NCI-H526 (cell line): ENCODE results near the gene ORM1.
"Not testable (repeated sequence)": the region's sequence is repeated elsewhere in the genome, so short reads cannot be mapped to it uniquely, and the experiment has no call there.

Experiments
- DNase-seq, 2 experiments: peaks; one replicate each; lab custom pipeline; 2025; lab: John Stamatoyannopoulos, UW

ORM1 gene

DNA sequence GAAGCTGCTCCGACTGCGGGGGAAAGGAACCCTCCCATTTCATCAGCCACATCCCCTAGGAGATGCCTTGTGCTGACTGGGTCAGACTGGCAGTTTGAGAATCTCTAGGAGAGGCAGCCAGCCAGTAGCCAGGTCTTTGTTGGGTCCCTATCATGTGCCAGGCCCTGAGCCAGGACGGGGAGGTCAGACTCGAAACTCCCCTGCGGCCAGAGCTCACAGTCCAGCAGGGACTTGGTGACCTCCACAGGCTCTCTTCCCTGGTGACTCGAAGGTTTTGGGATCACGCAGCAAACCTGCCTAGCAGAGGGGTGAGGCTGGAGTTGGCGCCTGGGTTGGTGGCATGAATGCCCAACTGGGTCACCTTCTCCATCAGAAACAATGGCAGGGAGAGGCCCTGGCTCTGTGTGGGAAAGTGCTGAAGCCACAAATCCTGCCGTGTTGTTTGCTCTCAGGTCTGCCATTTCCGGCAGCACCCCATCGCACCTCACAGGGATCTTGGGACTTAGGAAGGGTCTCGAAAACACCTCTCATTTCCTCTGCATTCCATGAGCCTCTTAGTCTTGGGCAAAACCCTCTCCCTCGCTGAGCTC, 14.4 kb upstream of the ORM1 start:
- DNase-seq: no peak

DNA sequence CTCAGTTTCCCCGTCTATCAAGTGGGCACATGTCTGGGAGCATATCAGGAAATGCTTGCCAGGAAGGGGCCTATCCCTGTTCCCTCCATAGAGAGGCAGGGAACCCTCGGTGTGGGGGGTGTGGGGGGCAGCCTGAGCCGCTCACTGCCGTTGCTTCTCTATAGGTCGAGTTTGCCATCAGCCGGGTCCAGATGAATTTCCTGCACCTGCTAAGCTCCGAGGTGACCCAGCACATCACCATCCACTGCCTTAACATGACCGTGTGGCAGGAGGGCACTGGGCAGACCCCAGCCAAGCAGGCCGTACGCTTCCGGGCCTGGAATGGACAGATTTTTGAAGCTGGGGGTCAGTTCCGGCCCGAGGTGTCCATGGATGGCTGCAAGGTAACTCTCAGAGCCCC, 13.8 kb upstream of the ORM1 start:
- DNase-seq: no peak

DNA sequence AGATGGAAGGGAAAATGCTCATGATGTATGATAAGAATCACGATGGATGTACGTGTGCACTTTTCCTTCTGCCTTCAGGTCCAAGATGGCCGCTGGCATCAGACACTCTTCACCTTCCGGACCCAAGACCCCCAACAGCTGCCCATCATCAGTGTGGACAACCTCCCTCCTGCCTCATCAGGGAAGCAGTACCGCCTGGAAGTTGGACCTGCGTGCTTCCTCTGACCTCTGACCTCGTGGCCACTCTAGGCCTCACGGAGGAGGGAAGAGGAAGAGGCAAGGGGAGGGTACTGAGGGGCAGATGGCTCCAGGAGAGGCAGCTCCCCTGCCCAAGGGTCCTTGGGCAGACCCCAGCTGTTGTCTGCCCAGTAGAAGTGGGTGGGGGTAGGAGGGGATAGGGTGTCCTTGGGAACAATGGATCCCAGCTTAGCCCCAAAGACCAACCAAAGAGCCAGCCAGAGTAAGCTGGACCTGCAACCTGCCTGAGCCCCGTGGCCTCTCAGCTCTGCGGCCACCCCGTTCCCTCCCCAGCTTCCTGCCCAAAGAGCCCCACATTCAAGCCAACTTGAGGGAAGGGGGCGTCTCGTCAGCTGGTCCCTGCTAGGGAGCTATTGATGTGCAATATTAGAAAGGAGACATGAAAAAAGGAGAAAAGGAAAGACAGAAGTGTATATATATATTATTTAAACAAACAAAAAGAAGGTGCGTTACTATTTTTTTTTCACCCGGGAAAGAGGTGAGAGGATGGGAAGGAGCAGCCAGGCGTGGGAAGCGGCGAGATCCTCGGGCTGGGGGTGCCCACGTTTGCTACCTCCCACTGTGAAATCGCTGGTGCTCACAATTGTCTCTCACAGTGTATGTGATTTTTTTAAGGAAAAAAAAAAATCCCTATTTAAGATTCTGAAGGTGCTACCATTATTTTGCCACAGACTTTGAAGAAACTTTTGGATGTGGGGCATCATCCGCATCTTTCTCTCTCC, 12.1 kb upstream of the ORM1 start:
- DNase-seq: no peak

GRCh38 chr9:114311571-114312512, 11.1 kb upstream of the ORM1 start:
- no peak for DNase-seq

DNA sequence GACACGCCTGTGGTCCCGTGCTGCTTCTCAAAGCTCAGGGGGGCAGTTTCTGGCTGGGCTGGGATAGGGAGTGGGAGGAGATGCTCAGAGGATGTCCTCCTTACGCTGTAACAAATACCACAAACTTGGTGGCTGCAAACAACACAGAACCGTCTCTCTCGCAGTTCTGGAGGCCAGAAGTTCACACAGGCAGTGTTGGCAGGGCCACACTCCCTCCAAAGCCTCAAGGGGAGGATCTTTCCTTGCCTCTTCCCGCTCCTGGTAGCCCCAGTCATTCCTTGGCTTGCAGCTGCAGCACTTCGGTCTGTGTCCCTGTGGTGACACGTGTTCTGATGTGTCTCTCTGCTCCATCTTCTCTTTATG, 10.4 kb upstream of the ORM1 start:
- no peak for DNase-seq

GRCh38 chr9:114313186-114313585, 9.7 kb upstream of the ORM1 start:
- DNase-seq: no peak

- no peak for DNase-seq
Measured at GRCh38 chr9:114314256-114314867, 8.5 kb upstream of the ORM1 start.

GRCh38 chr9:114314881-114315722, 7.8 kb upstream of the ORM1 start:
- DNase-seq: no peak

GRCh38 chr9:114315723-114316363, 7.1 kb upstream of the ORM1 start:
- no peak for DNase-seq

- DNase-seq: no peak
Measured at GRCh38 chr9:114316605-114317230, 6.2 kb upstream of the ORM1 start.

DNA sequence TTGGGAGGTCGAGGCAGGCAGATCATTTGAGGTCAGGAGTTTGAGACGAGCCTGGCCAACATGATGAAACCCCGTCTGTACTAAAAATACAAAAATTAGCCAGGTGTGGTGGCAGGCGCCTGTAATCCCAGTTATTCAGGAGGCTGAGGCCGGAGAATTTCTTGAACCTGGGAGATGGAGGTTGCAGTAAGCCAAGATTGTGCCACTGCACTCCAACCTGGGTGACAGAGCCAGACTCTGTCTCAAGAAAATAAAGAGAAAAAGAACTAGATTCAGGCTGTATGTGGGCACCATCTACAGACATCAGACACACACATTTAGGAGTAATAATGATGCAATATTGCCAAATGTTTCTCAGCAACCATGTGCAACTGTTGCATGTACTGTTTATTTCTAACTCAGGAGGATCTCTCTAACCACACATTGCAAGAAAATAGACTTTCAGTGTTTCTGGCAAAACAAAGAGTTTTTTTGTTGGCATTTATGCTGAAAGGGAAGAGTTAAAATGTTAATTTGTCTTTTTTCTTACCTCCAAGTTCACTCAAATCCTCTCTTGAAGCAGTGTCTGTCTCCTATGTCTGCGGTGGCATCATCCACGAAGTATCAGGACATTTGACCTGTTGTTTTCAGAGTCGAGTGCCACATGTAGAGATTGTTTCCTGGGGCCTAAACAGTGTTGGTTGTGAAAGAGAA, 5.1 kb upstream of the ORM1 start:
- DNase-seq: no peak

DNA sequence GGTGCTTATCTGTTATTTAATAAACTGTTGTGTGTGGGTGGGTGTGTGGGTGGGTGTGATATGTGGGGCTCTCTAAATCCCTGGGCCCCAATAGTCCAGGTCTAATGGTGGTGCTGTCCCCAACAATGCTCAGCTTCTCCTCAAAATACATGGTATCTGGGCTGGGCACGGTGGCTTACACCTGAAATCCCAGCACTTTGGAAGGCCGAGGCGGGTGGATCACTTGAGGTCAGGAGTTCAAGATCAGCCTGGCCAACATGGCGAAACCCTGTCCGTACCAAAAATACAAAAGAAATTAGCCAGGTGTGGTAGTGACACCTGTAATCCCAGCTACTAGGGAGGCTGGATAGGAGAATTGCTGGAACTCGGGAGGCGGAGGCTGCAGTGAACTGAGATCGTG, 4.5 kb upstream of the ORM1 start:
- no peak for DNase-seq

- DNase-seq: peak in 1 of 2 experiments; percentile 27
Measured at GRCh38 chr9:114319147-114319546, 3.8 kb upstream of the ORM1 start.

DNA sequence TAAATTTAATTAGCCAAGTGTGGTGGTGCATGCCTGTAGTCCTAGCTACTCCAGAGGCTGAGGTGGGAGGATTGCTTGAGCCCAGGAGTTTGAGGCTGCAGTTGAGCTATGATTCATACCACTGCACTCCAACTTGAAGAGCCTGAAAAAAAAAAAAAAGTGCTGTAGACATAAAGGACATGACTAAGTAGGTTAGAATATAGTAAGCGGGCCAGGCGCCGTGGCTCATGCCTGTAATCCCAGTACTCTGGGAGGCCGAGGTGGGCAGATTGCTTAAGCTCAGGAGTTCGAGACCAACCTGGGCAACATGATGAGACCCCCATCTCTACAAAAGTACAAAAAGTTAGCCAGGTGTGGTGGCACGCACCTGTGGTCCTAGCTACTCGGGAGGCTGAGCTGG, 2.2 kb upstream of the ORM1 start:
- DNase-seq: not testable (repeated sequence)

GRCh38 chr9:114321759-114322158, 1.1 kb upstream of the ORM1 start:
- no peak for DNase-seq

GRCh38 chr9:114322160-114322818, 609 bp upstream of the ORM1 start:
- DNase-seq: not testable (repeated sequence)

- not testable (repeated sequence) for DNase-seq
Measured at GRCh38 chr9:114323849-114324248, 951 bp downstream of the ORM1 start.

DNA sequence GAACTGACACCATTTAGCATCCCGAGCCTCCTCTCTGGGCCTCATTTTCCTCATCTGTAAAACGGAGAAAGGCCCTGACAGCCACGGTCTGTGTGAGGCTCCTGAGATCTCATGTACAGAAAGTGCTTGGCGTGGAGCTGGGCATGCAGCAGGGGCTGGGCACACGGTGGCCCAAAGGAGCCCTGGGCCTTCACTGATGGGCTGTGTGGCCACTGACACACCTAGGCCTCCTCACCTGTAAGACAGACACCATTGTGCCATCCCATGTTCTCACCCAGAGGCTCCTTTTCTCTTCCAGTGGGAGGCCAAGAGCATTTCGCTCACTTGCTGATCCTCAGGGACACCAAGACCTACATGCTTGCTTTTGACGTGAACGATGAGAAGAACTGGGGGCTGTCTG, 1.6 kb downstream of the ORM1 start:
- no peak for DNase-seq

DNA sequence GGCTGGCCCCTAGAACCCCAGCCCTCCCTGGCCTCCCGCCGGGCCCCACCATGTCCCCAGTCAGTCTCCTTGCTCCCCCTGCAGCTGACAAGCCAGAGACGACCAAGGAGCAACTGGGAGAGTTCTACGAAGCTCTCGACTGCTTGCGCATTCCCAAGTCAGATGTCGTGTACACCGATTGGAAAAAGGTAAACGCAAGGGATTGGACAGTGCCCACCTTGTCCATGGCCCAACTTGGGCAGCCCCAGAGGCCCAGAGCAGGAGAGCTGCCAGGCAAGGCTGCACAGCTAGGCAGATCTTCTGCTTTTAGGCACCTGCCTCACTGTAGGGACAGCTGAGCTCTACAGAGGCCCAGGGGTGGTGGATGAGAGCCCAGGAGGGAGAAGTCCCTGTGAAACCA, 2.1 kb downstream of the ORM1 start:
- not testable (repeated sequence) for DNase-seq
